Endodermal cell (in vitro differentiated cells): Measurements from ENCODE around the gene SUCLG2. TPM values are rescaled to one million over a fixed set of nuclear protein-coding genes. Genes with fewer than 3 reads are reported as not detected.

Source experiments
- DNase-seq: peaks from one replicate; pipeline ENCODE4 v3.0.0-alpha.2; 2017
- H3K27ac ChIP-seq: 2 replicates; pipeline ENCODE4 v1.5.1; 2013; ENCODE audit warnings: mild to moderate bottlenecking, low read depth, low read length, moderate library complexity
- H3K27me3 ChIP-seq: 2 replicates; pipeline ENCODE4 v1.6.1; 2013; ENCODE audit warnings: mild to moderate bottlenecking, low read length, moderate library complexity; ENCODE audit not compliant: insufficient read depth, control insufficient read depth, poor library complexity, severe bottlenecking
- H3K36me3 ChIP-seq: 2 replicates; pipeline ENCODE4 v1.7.0; 2013; ENCODE audit warnings: mild to moderate bottlenecking, low read length, moderate library complexity; ENCODE audit not compliant: control insufficient read depth, insufficient read depth
- H3K4me1 ChIP-seq: one replicate; pipeline ENCODE4 v1.7.0; 2013; ENCODE audit warnings: low read length; ENCODE audit not compliant: control insufficient read depth, insufficient read depth
- H3K4me3 ChIP-seq: 2 replicates; pipeline ENCODE4 v1.5.1; 2013; ENCODE audit warnings: mild to moderate bottlenecking, low read length, moderate library complexity
- H3K9ac ChIP-seq: 2 replicates; pipeline ENCODE4 v1.6.1; 2013; ENCODE audit warnings: mild to moderate bottlenecking, low read length, moderate library complexity; ENCODE audit not compliant: poor library complexity, severe bottlenecking; ENCODE audit errors: extremely low read depth
- H3K9me3 ChIP-seq: 2 replicates; pipeline ENCODE4 v1.6.1; 2013; ENCODE audit warnings: mild to moderate bottlenecking, low read length, moderate library complexity; ENCODE audit not compliant: control insufficient read depth
- H3K27ac Mint-ChIP-seq: 2 replicates; pipeline ENCODE4 v1.8.0; 2020; ENCODE audit warnings: mixed read lengths
- H3K27me3 Mint-ChIP-seq: 2 replicates; pipeline ENCODE4 v1.8.0; 2021; ENCODE audit warnings: mild to moderate bottlenecking, mixed read lengths; ENCODE audit not compliant: insufficient read depth
- H3K36me3 Mint-ChIP-seq: 2 replicates; pipeline ENCODE4 v1.8.0; 2020; ENCODE audit warnings: low read depth, mixed read lengths
- H3K4me1 Mint-ChIP-seq: 2 replicates; pipeline ENCODE4 v1.8.0; 2020; ENCODE audit warnings: mixed read lengths
- H3K4me3 Mint-ChIP-seq: 2 replicates; pipeline ENCODE4 v1.8.0; 2020; ENCODE audit warnings: mild to moderate bottlenecking, moderate library complexity, mixed read lengths
- H3K9me3 Mint-ChIP-seq: 2 replicates; pipeline ENCODE4 v1.8.0; 2020; ENCODE audit warnings: mild to moderate bottlenecking, mixed read lengths
- WGBS, 2 experiments: methylation state at CpG; one replicate each; pipeline versions ENCODE4 v1.1.5 to v1.1.7; 2013; ENCODE audit warnings: missing lambda C conversion rate in 2 of 2, mixed read lengths in 1 of 2; ENCODE audit not compliant: insufficient coverage in 1 of 2, insufficient read length in 1 of 2; 5-methylcytosine and 5-hydroxymethylcytosine counted together
- total RNA-seq, 2 donors: library from RNA; stranded (reverse); fragmentation: NEBNext Ultra II Directional in 1 of 2; extraction: Animal tissue kit (Norgen Biotek cat#: 25700) in 1 of 2; gene quantifications; 2 replicates in 1 of 2; 3 replicates in 1 of 2; pipeline ENCODE4 v1.2.1, GENCODE V29; 2021
- TF ChIP-seq, protein P1 (sequence below): fragments of 200-600 bp; sonication (generic); conservative IDR thresholded peaks from 2 replicates; pipeline ENCODE4 v1.5.0; 2021; ENCODE audit warnings: antibody characterized with exemption, mild to moderate bottlenecking

The SUCLG2 gene
- total RNA-seq, 2 donors from 2014 or later: 42.4 to 57.3 TPM

GRCh38 chr3:67327582-67327981 is 326.8 kb downstream of the SUCLG2 start:
- H3K27me3 ChIP-seq: no peaks in the 10 kb centered on the region
- H3K27me3 Mint-ChIP-seq: no peaks in the 10 kb centered on the region
- no peak overlapping the region for H3K4me3 ChIP-seq
- no peak overlapping the region for H3K27ac ChIP-seq
- no peaks in the 10 kb centered on the region for H3K4me1 ChIP-seq
- H3K4me3 Mint-ChIP-seq: no peak overlapping the region
- H3K4me1 Mint-ChIP-seq: no peaks in the 10 kb centered on the region
- WGBS, 2 experiments: 88 to 92% methylated on average over 2 of the region's 2 CpGs
- H3K9me3 Mint-ChIP-seq: no peaks in the 10 kb centered on the region
- no peak for DNase-seq
- no peaks in the 10 kb centered on the region for H3K9me3 ChIP-seq
- no peak overlapping the region for H3K27ac Mint-ChIP-seq
- no peaks in the 10 kb centered on the region for H3K36me3 Mint-ChIP-seq
- no peak overlapping the region for H3K9ac ChIP-seq
- TF ChIP-seq, protein P1, sequence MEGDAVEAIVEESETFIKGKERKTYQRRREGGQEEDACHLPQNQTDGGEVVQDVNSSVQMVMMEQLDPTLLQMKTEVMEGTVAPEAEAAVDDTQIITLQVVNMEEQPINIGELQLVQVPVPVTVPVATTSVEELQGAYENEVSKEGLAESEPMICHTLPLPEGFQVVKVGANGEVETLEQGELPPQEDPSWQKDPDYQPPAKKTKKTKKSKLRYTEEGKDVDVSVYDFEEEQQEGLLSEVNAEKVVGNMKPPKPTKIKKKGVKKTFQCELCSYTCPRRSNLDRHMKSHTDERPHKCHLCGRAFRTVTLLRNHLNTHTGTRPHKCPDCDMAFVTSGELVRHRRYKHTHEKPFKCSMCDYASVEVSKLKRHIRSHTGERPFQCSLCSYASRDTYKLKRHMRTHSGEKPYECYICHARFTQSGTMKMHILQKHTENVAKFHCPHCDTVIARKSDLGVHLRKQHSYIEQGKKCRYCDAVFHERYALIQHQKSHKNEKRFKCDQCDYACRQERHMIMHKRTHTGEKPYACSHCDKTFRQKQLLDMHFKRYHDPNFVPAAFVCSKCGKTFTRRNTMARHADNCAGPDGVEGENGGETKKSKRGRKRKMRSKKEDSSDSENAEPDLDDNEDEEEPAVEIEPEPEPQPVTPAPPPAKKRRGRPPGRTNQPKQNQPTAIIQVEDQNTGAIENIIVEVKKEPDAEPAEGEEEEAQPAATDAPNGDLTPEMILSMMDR: no peak
- no peaks in the 10 kb centered on the region for H3K36me3 ChIP-seq

DNA sequence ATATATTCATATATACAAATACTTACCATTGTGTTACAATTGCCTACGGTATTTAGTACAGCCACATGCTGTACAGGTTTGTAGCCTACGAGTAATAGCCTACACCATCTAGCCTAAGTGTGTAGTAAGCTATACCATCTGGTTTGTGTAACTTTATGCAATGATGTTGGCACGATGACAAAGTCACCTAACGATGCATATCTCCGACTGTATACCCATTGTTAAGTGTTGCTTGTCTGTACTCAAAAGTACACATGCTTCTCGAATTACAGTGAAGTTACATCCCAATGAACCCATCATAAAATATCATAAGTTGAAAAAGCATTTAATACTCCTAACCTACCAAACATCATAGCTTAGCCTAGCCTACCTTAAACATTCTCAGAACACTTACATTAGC is 329.2 kb downstream of the SUCLG2 start:
- Mint-ChIP-seq H3K27me3 (no peaks in the 10 kb centered on the region), H3K4me1 (no peaks in the 10 kb centered on the region), H3K4me3 (no peak overlapping the region), H3K36me3 (no peaks in the 10 kb centered on the region), H3K27ac (no peak overlapping the region), H3K9me3 (no peaks in the 10 kb centered on the region)
- no peaks in the 10 kb centered on the region for H3K36me3 ChIP-seq
- H3K9me3 ChIP-seq: no peaks in the 10 kb centered on the region
- WGBS, 2 experiments: 92 to 95% methylated on average over 6 of the region's 6 CpGs
- TF ChIP-seq, protein P1: no peak
- no peak for DNase-seq
- H3K27ac ChIP-seq: no peak overlapping the region
- H3K27me3 ChIP-seq: no peaks in the 10 kb centered on the region
- H3K9ac ChIP-seq: no peak overlapping the region
- H3K4me1 ChIP-seq: no peaks in the 10 kb centered on the region
- H3K4me3 ChIP-seq: no peak overlapping the region
